Calu3 (cell line): ENCODE data around the gene KCNJ5. TPM values are rescaled to one million over a fixed set of nuclear protein-coding genes. Genes with fewer than 3 reads are reported as not detected.
A peak's percentile ranks its signal among the peaks of the same experiment; 100 is the strongest.

Experiments used
- BruUV-seq: library from RNA; stranded (reverse); fragments of 400-500 nt; replicated peaks from 2 replicates; lab custom pipeline; 2021; lab: Mats Ljungman, UMichigan
- CTCF ChIA-PET: fragments of 300-600 bp; sonication (Branson Sonifier 250); formaldehyde crosslinking; loops from one replicate; lab custom pipeline; 2022; ENCODE audit warnings: antibody characterized with exemption; lab: Charles Lee
- DNase-seq: peaks from one replicate; pipeline ENCODE4 v3.0.0; 2022
- H3K27ac Mint-ChIP-seq: one replicate; pipeline ENCODE4 v1.8.0; 2022; ENCODE audit warnings: mixed read lengths; ENCODE audit not compliant: unreplicated experiment
- H3K27me3 Mint-ChIP-seq: one replicate; pipeline ENCODE4 v1.8.0; 2022; ENCODE audit warnings: mixed read lengths; ENCODE audit not compliant: unreplicated experiment
- H3K36me3 Mint-ChIP-seq: one replicate; pipeline ENCODE4 v1.8.0; 2022; ENCODE audit warnings: mild to moderate bottlenecking, moderate library complexity, mixed read lengths; ENCODE audit not compliant: insufficient read depth, unreplicated experiment
- H3K4me1 Mint-ChIP-seq: one replicate; pipeline ENCODE4 v1.8.0; 2022; ENCODE audit warnings: mild to moderate bottlenecking, low read depth, mixed read lengths; ENCODE audit not compliant: unreplicated experiment
- H3K4me3 Mint-ChIP-seq: one replicate; pipeline ENCODE4 v1.8.0; 2022; ENCODE audit warnings: mild to moderate bottlenecking, low read depth, moderate library complexity, mixed read lengths; ENCODE audit not compliant: unreplicated experiment
- H3K9me3 Mint-ChIP-seq: one replicate; pipeline ENCODE4 v1.8.0; 2022; ENCODE audit warnings: low read depth, mixed read lengths; ENCODE audit not compliant: unreplicated experiment
- intact Hi-C: fragments of 100-400 bp; cut with micrococcal nuclease; formaldehyde crosslinking; loops from one replicate; pipeline ENCODE4 v1.10.0; 2022; ENCODE audit not compliant: unreplicated experiment
- total RNA-seq: library from RNA; stranded (reverse); gene quantifications from 2 replicates; pipeline ENCODE4 v1.2.3, GENCODE V29; 2022
- TF ChIP-seq, protein P1 (sequence below): fragments of 200-600 bp; IDR thresholded peaks from one replicate; pipeline ENCODE4 v1.8.0; 2022; ENCODE audit warnings: antibody characterized with exemption; ENCODE audit not compliant: unreplicated experiment

Gene KCNJ5
- total RNA-seq, 1 experiment from 2014 or later = not detected

GRCh38 chr11:128854841-128855240 is 36.3 kb upstream of the KCNJ5 start:
- peaks cover 34% of the 10 kb centered on the region for H3K27me3 Mint-ChIP-seq
- H3K4me1 Mint-ChIP-seq = no peaks in the 10 kb centered on the region
- intact Hi-C loops = no loop called here
- no peaks in the 10 kb centered on the region for H3K36me3 Mint-ChIP-seq
- no peak overlapping the region for H3K27ac Mint-ChIP-seq
- CTCF ChIA-PET = no interaction called here
- H3K9me3 Mint-ChIP-seq = no peaks in the 10 kb centered on the region
- no peak for DNase-seq
- BruUV-seq = no TSS peak
- TF ChIP-seq, protein P1, sequence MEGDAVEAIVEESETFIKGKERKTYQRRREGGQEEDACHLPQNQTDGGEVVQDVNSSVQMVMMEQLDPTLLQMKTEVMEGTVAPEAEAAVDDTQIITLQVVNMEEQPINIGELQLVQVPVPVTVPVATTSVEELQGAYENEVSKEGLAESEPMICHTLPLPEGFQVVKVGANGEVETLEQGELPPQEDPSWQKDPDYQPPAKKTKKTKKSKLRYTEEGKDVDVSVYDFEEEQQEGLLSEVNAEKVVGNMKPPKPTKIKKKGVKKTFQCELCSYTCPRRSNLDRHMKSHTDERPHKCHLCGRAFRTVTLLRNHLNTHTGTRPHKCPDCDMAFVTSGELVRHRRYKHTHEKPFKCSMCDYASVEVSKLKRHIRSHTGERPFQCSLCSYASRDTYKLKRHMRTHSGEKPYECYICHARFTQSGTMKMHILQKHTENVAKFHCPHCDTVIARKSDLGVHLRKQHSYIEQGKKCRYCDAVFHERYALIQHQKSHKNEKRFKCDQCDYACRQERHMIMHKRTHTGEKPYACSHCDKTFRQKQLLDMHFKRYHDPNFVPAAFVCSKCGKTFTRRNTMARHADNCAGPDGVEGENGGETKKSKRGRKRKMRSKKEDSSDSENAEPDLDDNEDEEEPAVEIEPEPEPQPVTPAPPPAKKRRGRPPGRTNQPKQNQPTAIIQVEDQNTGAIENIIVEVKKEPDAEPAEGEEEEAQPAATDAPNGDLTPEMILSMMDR = no peak
- H3K4me3 Mint-ChIP-seq = no peak overlapping the region

GRCh38 chr11:128856241-128856640 is 34.9 kb upstream of the KCNJ5 start:
- CTCF ChIA-PET = no interaction called here
- Mint-ChIP-seq H3K9me3 (no peaks in the 10 kb centered on the region), H3K27me3 (peaks cover 38% of the 10 kb centered on the region), H3K27ac (no peak overlapping the region), H3K4me1 (no peaks in the 10 kb centered on the region), H3K4me3 (no peak overlapping the region), H3K36me3 (no peaks in the 10 kb centered on the region)
- intact Hi-C loops = no loop called here
- TF ChIP-seq, protein P1 = no peak
- no peak for DNase-seq
- BruUV-seq = no TSS peak

GRCh38 chr11:128857341-128857740 is 33.8 kb upstream of the KCNJ5 start:
- intact Hi-C loops = no loop called here
- no peaks in the 10 kb centered on the region for H3K36me3 Mint-ChIP-seq
- CTCF ChIA-PET = no interaction called here

GRCh38 chr11:128859563-128860441 is 31.4 kb upstream of the KCNJ5 start:
- CTCF ChIA-PET = no interaction called here
- peak; percentile 57 for DNase-seq
- intact Hi-C loops = no loop called here
- H3K9me3 Mint-ChIP-seq = no peaks in the 10 kb centered on the region
- no peaks in the 10 kb centered on the region for H3K36me3 Mint-ChIP-seq
- H3K4me3 Mint-ChIP-seq = no peak overlapping the region
- no TSS peak for BruUV-seq
- H3K4me1 Mint-ChIP-seq = no peaks in the 10 kb centered on the region
- TF ChIP-seq, protein P1 = peak; percentile 60
- H3K27me3 Mint-ChIP-seq = peaks cover 65% of the 10 kb centered on the region
- H3K27ac Mint-ChIP-seq = no peak overlapping the region

More at GRCh38 chr11:128857341-128857740, 33.8 kb upstream of the KCNJ5 start:
- no peak overlapping the region for H3K27ac Mint-ChIP-seq
- peaks cover 49% of the 10 kb centered on the region for H3K27me3 Mint-ChIP-seq
- TF ChIP-seq, protein P1 = no peak
- no peaks in the 10 kb centered on the region for H3K4me1 Mint-ChIP-seq
- H3K4me3 Mint-ChIP-seq = no peak overlapping the region
- no TSS peak for BruUV-seq
- DNase-seq = no peak
- H3K9me3 Mint-ChIP-seq = no peaks in the 10 kb centered on the region
